B cell (primary cell): ENCODE results near the gene PTPRE. TPM values are rescaled to one million over a fixed set of nuclear protein-coding genes. Genes with fewer than 3 reads are reported as not detected.

Experiments
- ATAC-seq: fragments of 200-7000 bp; cut with Tn5 transposase; one replicate; pipeline ENCODE4 v1.10.0; 2021; ENCODE audit warnings: low read depth, mild to moderate bottlenecking, moderate number of reproducible peaks, moderate library complexity
- CTCF ChIA-PET: fragments of 350-600 bp; sonication (Branson Sonifier 250); formaldehyde crosslinking; loops from one replicate; lab custom pipeline; 2021; ENCODE audit warnings: antibody characterized with exemption, inconsistent platforms; lab: Charles Lee
- POLR2A ChIA-PET: fragments of 350-600 bp; sonication (Branson Sonifier 250); formaldehyde crosslinking; loops from one replicate; lab custom pipeline; 2021; ENCODE audit warnings: antibody characterized with exemption; lab: Charles Lee
- DNase-seq: peaks from one replicate; pipeline ENCODE4 v3.0.0; 2013
- H2AFZ ChIP-seq: 2 replicates; pipeline ENCODE4 v1.6.1; 2012; ENCODE audit warnings: mild to moderate bottlenecking, low read depth, low read length; ENCODE audit not compliant: insufficient read depth, poor library complexity, severe bottlenecking
- H3K27ac ChIP-seq, 2 donors: 1 replicate in 1 of 2; 2 replicates in 1 of 2; pipeline ENCODE4 v1.5.1; 2012 to 2013; ENCODE audit warnings: low read length in 2 of 2, mild to moderate bottlenecking in 2 of 2, moderate library complexity in 1 of 2
- H3K27me3 ChIP-seq, 4 experiments: fragments of 200-600 bp in 1 of 4; sonication (generic) in 1 of 4; replicated peaks in 1 of 4; 1 replicate in 2 of 4; 2 replicates in 2 of 4; pipeline versions ENCODE4 v1.6.1 to v1.7.0; 2013 to 2016; ENCODE audit warnings: low read length in 3 of 4, mild to moderate bottlenecking in 2 of 4, mixed read lengths in 1 of 4, moderate library complexity in 1 of 4; ENCODE audit not compliant: insufficient read depth in 4 of 4, control insufficient read depth in 3 of 4; ENCODE audit errors: control extremely low read depth in 1 of 4
- H3K36me3 ChIP-seq, 2 experiments: replicated peaks in 1 of 2; 1 replicate in 1 of 2; 2 replicates in 1 of 2; pipeline versions ENCODE4 v1.6.1 to v1.7.1; 2013; ENCODE audit warnings: low read length in 1 of 2; ENCODE audit not compliant: insufficient read depth in 2 of 2, control insufficient read depth in 1 of 2; ENCODE audit errors: control extremely low read depth in 1 of 2, extremely low read depth in 1 of 2
- H3K4me1 ChIP-seq, 2 donors: fragments of 200-600 bp in 1 of 2; sonication (generic) in 1 of 2; 1 replicate in 1 of 2; 2 replicates in 1 of 2; pipeline versions ENCODE4 v1.5.1 to v1.6.1; 2013 to 2017; ENCODE audit warnings: low read length in 2 of 2; ENCODE audit not compliant: control insufficient read depth in 2 of 2, insufficient read depth in 2 of 2
- H3K4me2 ChIP-seq: replicated peaks from 2 replicates; pipeline ENCODE3; 2012; ENCODE audit warnings: mild to moderate bottlenecking, low read depth, low read length; ENCODE audit not compliant: poor library complexity, severe bottlenecking
- H3K4me3 ChIP-seq, 5 experiments: fragments of 200-600 bp in 1 of 5; sonication (generic) in 1 of 5; 1 replicate in 3 of 5; 2 replicates in 2 of 5; pipeline versions ENCODE4 v1.5.1 to v1.7.0; 2011 to 2016; ENCODE audit warnings: low read length in 4 of 5, mild to moderate bottlenecking in 4 of 5, low read depth in 2 of 5, control low read depth in 1 of 5, moderate library complexity in 1 of 5; ENCODE audit not compliant: insufficient read depth in 1 of 5; ENCODE audit errors: control extremely low read depth in 1 of 5, extremely low read depth in 1 of 5
- H3K79me2 ChIP-seq: fragments of 200-600 bp; sonication (generic); one replicate; pipeline ENCODE4 v1.6.0; 2016; ENCODE audit warnings: low read length; ENCODE audit not compliant: control insufficient read depth, insufficient read depth
- H3K9ac ChIP-seq: fragments of 200-600 bp; sonication (generic); 2 replicates; pipeline ENCODE4 v1.6.1; 2017; ENCODE audit warnings: mild to moderate bottlenecking, low read length, moderate library complexity
- H3K9me3 ChIP-seq, 3 donors: one replicate each; pipeline versions ENCODE4 v1.6.1 to v1.7.1; 2013; ENCODE audit warnings: low read length in 2 of 3; ENCODE audit not compliant: control insufficient read depth in 2 of 3, insufficient read depth in 1 of 3; ENCODE audit errors: control extremely low read depth in 1 of 3
- H4K20me1 ChIP-seq: 2 replicates; pipeline ENCODE4 v1.6.0; 2012; ENCODE audit warnings: mild to moderate bottlenecking, low read length; ENCODE audit not compliant: insufficient read depth, control insufficient read depth, poor library complexity, severe bottlenecking
- H3K27ac Mint-ChIP-seq: one replicate; pipeline ENCODE4 v1.8.0; 2021; ENCODE audit warnings: mixed read lengths
- H3K27me3 Mint-ChIP-seq: one replicate; pipeline ENCODE4 v1.8.0; 2021; ENCODE audit warnings: mixed read lengths
- H3K4me1 Mint-ChIP-seq: one replicate; pipeline ENCODE4 v1.8.0; 2021; ENCODE audit warnings: mixed read lengths
- H3K4me3 Mint-ChIP-seq: one replicate; pipeline ENCODE4 v1.8.0; 2021; ENCODE audit warnings: mixed read lengths
- H3K9me3 Mint-ChIP-seq: one replicate; pipeline ENCODE4 v1.8.0; 2022; ENCODE audit warnings: mixed read lengths; ENCODE audit not compliant: insufficient read depth
- EZH2 ChIP-seq: IDR thresholded peaks from 2 replicates; pipeline ENCODE4 v1.6.1; 2012; ENCODE audit warnings: borderline replicate concordance, low read depth, mild to moderate bottlenecking, moderate library complexity, low read length; ENCODE audit not compliant: insufficient read depth, poor library complexity, severe bottlenecking
- WGBS: methylation state at CpG from one replicate; pipeline ENCODE4 v1.1.5; 2013; ENCODE audit warnings: missing lambda C conversion rate; ENCODE audit not compliant: insufficient coverage; 5-methylcytosine and 5-hydroxymethylcytosine counted together
- intact Hi-C: fragments of 100-400 bp; cut with micrococcal nuclease; formaldehyde crosslinking; loops from one replicate; pipeline ENCODE4 v1.10.0; 2022
- polyA plus RNA-seq: library from polyadenylated mRNA; depleted of rRNA; stranded (reverse); fragments of >200 nt; gene quantifications from 2 replicates; pipeline ENCODE4 v1.2.3, GENCODE V29; 2012
- total RNA-seq, 2 donors: library from RNA; stranded (reverse); fragments of 120-200 nt in 1 of 2; gene quantifications; 1 replicate in 1 of 2; 2 replicates in 1 of 2; pipeline versions ENCODE4 v1.2.3 to v1.2.4, GENCODE V29; 2013 to 2022
- TF ChIP-seq, protein P1 (sequence below): fragments of 200-600 bp; IDR thresholded peaks from one replicate; pipeline ENCODE4 v1.8.0; 2022; ENCODE audit warnings: antibody characterized with exemption, mild to moderate bottlenecking

PTPRE gene
- total and polyA plus RNA-seq, 2 donors (not counting 1 experiment from before 2014, with no cell fraction given) = 6.6 to 32.7 TPM

DNA sequence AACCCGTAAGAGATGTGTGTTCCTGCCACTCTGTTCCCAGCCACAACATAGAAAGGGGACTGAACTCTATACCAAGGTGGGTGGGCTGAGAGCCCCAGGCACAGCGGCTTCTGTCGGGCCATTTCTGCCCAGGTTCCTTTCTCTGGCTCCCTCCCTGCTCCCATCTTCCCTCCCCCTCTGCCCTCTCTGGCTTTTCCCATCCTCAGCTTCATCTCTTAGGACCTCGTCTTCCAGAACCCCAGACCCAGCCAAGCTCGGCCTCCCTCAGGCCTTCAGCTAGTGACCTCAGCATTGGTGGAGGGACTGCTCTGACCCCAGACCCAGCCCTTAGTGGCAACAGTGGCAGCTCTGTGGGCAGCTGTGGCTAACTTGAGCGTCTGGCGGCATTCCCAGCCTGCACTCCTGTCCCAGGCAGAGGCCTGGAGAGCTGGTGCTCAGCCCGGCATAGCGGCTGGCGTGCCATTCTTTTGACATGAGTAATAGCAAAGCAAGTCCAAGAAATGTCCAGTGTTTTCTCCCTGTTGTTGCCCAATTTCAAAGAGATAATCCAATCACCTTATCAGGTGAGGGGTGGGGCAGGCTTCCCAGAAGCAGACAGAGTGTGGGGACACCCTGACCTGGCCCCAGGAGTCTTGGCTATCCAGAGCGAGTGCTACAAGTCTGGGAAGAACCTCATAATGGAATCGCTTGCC, 15.9 kb downstream of the PTPRE start:
- CTCF ChIA-PET = no interaction called here

DNA sequence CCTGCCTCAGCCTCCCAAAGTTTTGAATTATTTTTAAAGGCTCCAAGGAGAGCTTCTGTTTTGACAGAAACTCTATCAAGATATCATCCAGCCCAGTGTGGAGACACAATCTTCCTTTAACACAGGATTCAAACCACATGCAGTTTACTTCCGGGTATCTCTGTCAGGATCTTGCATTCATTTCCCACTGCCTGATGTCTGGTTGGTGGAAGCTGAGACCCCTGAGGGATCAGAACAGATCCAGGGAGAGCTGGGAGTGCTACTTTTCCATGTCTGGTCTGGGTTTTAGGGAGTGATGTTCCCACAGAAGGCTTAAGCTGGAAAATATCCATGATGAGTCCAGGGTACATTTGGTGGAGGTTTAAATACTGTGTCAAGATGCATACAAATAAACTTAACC, 16.7 kb downstream of the PTPRE start:
- Histone ChIP-seq H3K27ac (no peak overlapping the region), H2AFZ (no peak overlapping the region), H4K20me1 (no peaks in the 10 kb centered on the region), H3K27me3 (peaks cover 0 to 4% (median 2%) of the 10 kb centered on the region in 4 experiments), H3K4me1 (peaks cover 7 to 12% of the 10 kb centered on the region in 2 donors), H3K4me3 (no peak overlapping the region), H3K9me3 (no peaks in the 10 kb centered on the region), H3K9ac (no peak overlapping the region), H3K4me2 (no peak overlapping the region), H3K79me2 (no peaks in the 10 kb centered on the region), H3K36me3 (no peaks in the 10 kb centered on the region)
- no peak overlapping the region for H3K27ac Mint-ChIP-seq
- WGBS = 60% methylated on average over 1 of the region's 1 CpG
- ChIA-PET POLR2A (no interaction called here), CTCF (interaction anchor here (1.5 kb wide), 1 partner anchor 112 kb away, joined by 4 read pairs; no protein-coding TSS in a partner anchor)
- H3K9me3 Mint-ChIP-seq = no peaks in the 10 kb centered on the region
- no peak for ATAC-seq
- DNase-seq = no peak
- no peak overlapping the region for H3K4me3 Mint-ChIP-seq
- no peaks in the 10 kb centered on the region for H3K27me3 Mint-ChIP-seq
- H3K4me1 Mint-ChIP-seq = peaks cover 12% of the 10 kb centered on the region
- intact Hi-C loops = no loop called here
- no peak for TF ChIP-seq EZH2
- TF ChIP-seq, protein P1, sequence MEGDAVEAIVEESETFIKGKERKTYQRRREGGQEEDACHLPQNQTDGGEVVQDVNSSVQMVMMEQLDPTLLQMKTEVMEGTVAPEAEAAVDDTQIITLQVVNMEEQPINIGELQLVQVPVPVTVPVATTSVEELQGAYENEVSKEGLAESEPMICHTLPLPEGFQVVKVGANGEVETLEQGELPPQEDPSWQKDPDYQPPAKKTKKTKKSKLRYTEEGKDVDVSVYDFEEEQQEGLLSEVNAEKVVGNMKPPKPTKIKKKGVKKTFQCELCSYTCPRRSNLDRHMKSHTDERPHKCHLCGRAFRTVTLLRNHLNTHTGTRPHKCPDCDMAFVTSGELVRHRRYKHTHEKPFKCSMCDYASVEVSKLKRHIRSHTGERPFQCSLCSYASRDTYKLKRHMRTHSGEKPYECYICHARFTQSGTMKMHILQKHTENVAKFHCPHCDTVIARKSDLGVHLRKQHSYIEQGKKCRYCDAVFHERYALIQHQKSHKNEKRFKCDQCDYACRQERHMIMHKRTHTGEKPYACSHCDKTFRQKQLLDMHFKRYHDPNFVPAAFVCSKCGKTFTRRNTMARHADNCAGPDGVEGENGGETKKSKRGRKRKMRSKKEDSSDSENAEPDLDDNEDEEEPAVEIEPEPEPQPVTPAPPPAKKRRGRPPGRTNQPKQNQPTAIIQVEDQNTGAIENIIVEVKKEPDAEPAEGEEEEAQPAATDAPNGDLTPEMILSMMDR = no peak

More for the DNA sequence above, 15.9 kb downstream of the PTPRE start:
- H3K4me3 Mint-ChIP-seq = no peak overlapping the region
- POLR2A ChIA-PET = no interaction called here
- WGBS = 87% methylated on average over 11 of the region's 12 CpGs
- DNase-seq (no peak), ATAC-seq (no peak)
- Histone ChIP-seq H3K4me3 (no peak overlapping the region), H3K9me3 (no peaks in the 10 kb centered on the region), H3K9ac (no peak overlapping the region), H2AFZ (no peak overlapping the region), H4K20me1 (no peaks in the 10 kb centered on the region), H3K36me3 (no peaks in the 10 kb centered on the region), H3K4me1 (peaks cover 7 to 12% of the 10 kb centered on the region in 2 donors), H3K27me3 (peaks cover 0 to 3% (median 0%) of the 10 kb centered on the region in 4 experiments), H3K4me2 (no peak overlapping the region), H3K79me2 (no peaks in the 10 kb centered on the region), H3K27ac (no peak overlapping the region)
- peaks cover 12% of the 10 kb centered on the region for H3K4me1 Mint-ChIP-seq
- no peaks in the 10 kb centered on the region for H3K27me3 Mint-ChIP-seq
- no peaks in the 10 kb centered on the region for H3K9me3 Mint-ChIP-seq
- no peak overlapping the region for H3K27ac Mint-ChIP-seq
- intact Hi-C loops = no loop called here
- no peak for TF ChIP-seq EZH2
- TF ChIP-seq, protein P1 = no peak
